SU-DHL-6 (cell line): ENCODE measurements around the gene SLC9A3.

Source experiments
- H2AFZ ChIP-seq: fragments of 200-600 bp; sonication (generic); 2 replicates; pipeline ENCODE4 v1.6.1; 2014; ENCODE audit warnings: low read depth, mild to moderate bottlenecking, moderate library complexity, mixed read lengths, antibody characterized with exemption, low read length; ENCODE audit not compliant: severe bottlenecking
- H3F3A ChIP-seq: fragments of 200-600 bp; shearing (Covaris generic); 2 replicates; pipeline ENCODE4 v1.6.0; 2016; ENCODE audit warnings: antibody characterized with exemption, mild to moderate bottlenecking; ENCODE audit not compliant: insufficient read depth
- H3K27ac ChIP-seq: fragments of 200-600 bp; sonication (generic); 2 replicates; pipeline ENCODE4 v1.5.1; 2016; ENCODE audit warnings: low read depth, mild to moderate bottlenecking, low read length, moderate library complexity, mixed read lengths
- H3K27me3 ChIP-seq: fragments of 200-600 bp; sonication (generic), shearing (Covaris generic); 2 replicates; pipeline ENCODE4 v1.6.0; 2014; ENCODE audit warnings: mild to moderate bottlenecking, low read length
- H3K36me3 ChIP-seq: fragments of 200-600 bp; sonication (generic); 2 replicates; pipeline ENCODE4 v1.6.1; 2014; ENCODE audit warnings: mild to moderate bottlenecking, low read length, mixed read lengths
- H3K4me2 ChIP-seq: fragments of 300-600, 200-600 bp; shearing (Covaris generic), sonication (generic); 2 replicates; pipeline ENCODE4 v1.6.0; 2014; ENCODE audit warnings: low read length, low read depth, mild to moderate bottlenecking; ENCODE audit not compliant: poor library complexity, severe bottlenecking
- H3K4me3 ChIP-seq: fragments of 200-600 bp; sonication (generic); 2 replicates; pipeline ENCODE4 v1.5.1; 2014; ENCODE audit warnings: antibody characterized with exemption, low read length, mild to moderate bottlenecking, mixed read lengths; ENCODE audit not compliant: insufficient read depth, poor library complexity, severe bottlenecking
- H3K79me2 ChIP-seq: fragments of 200-600 bp; sonication (generic); 2 replicates; pipeline ENCODE4 v1.6.1; 2014; ENCODE audit warnings: mild to moderate bottlenecking, low read length, moderate library complexity; ENCODE audit not compliant: insufficient read depth
- H3K9ac ChIP-seq: fragments of 200-600 bp; sonication (generic); 2 replicates; pipeline ENCODE4 v1.7.0; 2014; ENCODE audit warnings: mild to moderate bottlenecking, low read length
- H3K9me2 ChIP-seq: fragments of 200-600 bp; sonication (generic); replicated peaks from 2 replicates; pipeline ENCODE4 v1.6.1; 2014; ENCODE audit warnings: low read length; ENCODE audit not compliant: insufficient read depth
- H3K9me3 ChIP-seq: fragments of 200-600 bp; sonication (generic); 2 replicates; pipeline ENCODE4 v1.6.1; 2014; ENCODE audit warnings: low read length, mixed read lengths; ENCODE audit not compliant: insufficient read depth
- H4K20me1 ChIP-seq: fragments of 200-600 bp; sonication (generic); 2 replicates; pipeline ENCODE4 v1.6.1; 2014; ENCODE audit warnings: low read depth, mild to moderate bottlenecking, antibody characterized with exemption, low read length, moderate library complexity, mixed read lengths
- CTCF ChIP-seq: fragments of 200-600 bp; sonication (generic); IDR thresholded peaks from one replicate; pipeline ENCODE4 v1.5.1; 2017; ENCODE audit warnings: antibody characterized with exemption, mild to moderate bottlenecking, low read length, moderate library complexity; ENCODE audit not compliant: insufficient read depth, poor library complexity, severe bottlenecking
- EZH2phosphoT487 ChIP-seq: fragments of 200-600 bp; sonication (generic), shearing (Covaris generic); conservative IDR thresholded peaks from 2 replicates; pipeline ENCODE4 v1.6.1; 2018; ENCODE audit warnings: mild to moderate bottlenecking, antibody characterized with exemption, low read length, moderate library complexity, mixed read lengths

The SLC9A3 gene

GRCh38 chr5:540071-540905 lies 16.0 kb upstream of the SLC9A3 start:
- Histone ChIP-seq H3F3A (no peaks in the 10 kb centered on the region), H3K27me3 (no peaks in the 10 kb centered on the region), H3K9me3 (no peaks in the 10 kb centered on the region)

GRCh38 chr5:539469-540070 lies 15.3 kb upstream of the SLC9A3 start:
- Histone ChIP-seq H2AFZ (no peak overlapping the region), H4K20me1 (no peaks in the 10 kb centered on the region), H3K4me2 (no peak overlapping the region), H3K27me3 (no peaks in the 10 kb centered on the region), H3F3A (no peaks in the 10 kb centered on the region), H3K27ac (no peak overlapping the region), H3K36me3 (no peaks in the 10 kb centered on the region), H3K9me3 (no peaks in the 10 kb centered on the region), H3K9me2 (no peaks in the 10 kb centered on the region), H3K9ac (no peak overlapping the region), H3K79me2 (no peaks in the 10 kb centered on the region), H3K4me3 (no peak overlapping the region)
- TF ChIP-seq EZH2phosphoT487 (no peak), CTCF (no peak)

More at GRCh38 chr5:540071-540905, 16.0 kb upstream of the SLC9A3 start:
- Histone ChIP-seq H3K9ac (no peak overlapping the region), H3K4me2 (no peak overlapping the region), H3K9me2 (no peaks in the 10 kb centered on the region), H3K36me3 (no peaks in the 10 kb centered on the region), H3K79me2 (no peaks in the 10 kb centered on the region), H4K20me1 (no peaks in the 10 kb centered on the region), H3K4me3 (no peak overlapping the region), H2AFZ (no peak overlapping the region), H3K27ac (no peak overlapping the region)
- no peak for TF ChIP-seq EZH2phosphoT487
- no peak for TF ChIP-seq CTCF

- Histone ChIP-seq H3K9me2 (no peaks in the 10 kb centered on the region), H2AFZ (no peak overlapping the region), H3K36me3 (no peaks in the 10 kb centered on the region), H3K4me2 (no peak overlapping the region), H3K27me3 (no peaks in the 10 kb centered on the region), H3K9me3 (no peaks in the 10 kb centered on the region), H3K9ac (no peak overlapping the region), H3K4me3 (no peak overlapping the region), H3F3A (no peaks in the 10 kb centered on the region), H3K79me2 (no peaks in the 10 kb centered on the region), H3K27ac (no peak overlapping the region), H4K20me1 (no peaks in the 10 kb centered on the region)
- TF ChIP-seq EZH2phosphoT487, result no peak
- no peak for TF ChIP-seq CTCF
Observed at GRCh38 chr5:538801-539468, 14.7 kb upstream of the SLC9A3 start.
